Measurements from ENCODE around the gene TFCP2L1. TPM values are rescaled to one million over a fixed set of nuclear protein-coding genes. Genes with fewer than 3 reads are reported as not detected.

The TFCP2L1 gene
- total and polyA plus RNA-seq, 2 of the 4 experiments (the other 2 are of a cell fraction): not detected

DNA sequence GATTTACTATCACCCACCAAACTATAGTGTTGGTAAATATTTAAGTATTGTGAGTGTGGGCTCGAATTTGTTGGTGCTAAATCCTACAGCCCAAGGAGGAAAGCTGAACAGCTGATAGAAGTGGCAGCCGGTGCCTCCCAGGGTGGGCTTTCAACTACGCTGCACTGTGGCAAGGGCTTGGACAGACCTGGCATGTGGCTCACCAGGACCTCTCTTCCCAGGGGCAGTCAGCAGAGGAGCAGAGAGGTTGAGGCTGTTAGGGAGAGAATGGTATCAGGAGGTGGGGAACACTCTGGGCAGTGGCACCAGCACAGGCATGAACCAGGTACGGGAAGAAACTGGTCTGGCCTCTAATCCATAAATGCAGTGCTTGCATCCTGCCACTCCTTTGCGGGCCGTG lies 44.6 kb downstream of the TFCP2L1 start:
- dilution Hi-C loops (cut with HindIII; ENCODE audit: low sequenced_read_pairs, unreplicated experiment): no loop called here
- Histone ChIP-seq H2AK5ac (ENCODE audit: low read depth, low read length) (no peak overlapping the region), H2BK20ac (ENCODE audit: low read depth, low read length) (no peak overlapping the region), H3K9me1 (ENCODE audit: insufficient read depth, low read length) (no peaks in the 10 kb centered on the region), H3K9me3 (ENCODE audit: control insufficient read depth, insufficient read depth, low read length) (no peaks in the 10 kb centered on the region), H3K18ac (ENCODE audit: low read depth, low read length) (no peak overlapping the region), H2BK5ac (ENCODE audit: low read depth, low read length, poor library complexity, severe bottlenecking) (no peak overlapping the region), H2BK120ac (ENCODE audit: low read depth, low read length) (no peak overlapping the region), H3K27me3 (ENCODE audit: control insufficient read depth, insufficient read depth, low read length) (peaks cover 57% of the 10 kb centered on the region), H3K56ac (ENCODE audit: extremely low read depth, insufficient read depth, low read length) (no peak overlapping the region), H4K91ac (ENCODE audit: insufficient read depth, low read depth, low read length) (no peak overlapping the region), H4K5ac (ENCODE audit: low read depth, low read length) (no peak overlapping the region), H3K23ac (ENCODE audit: low read depth, low read length) (no peak overlapping the region), H3K27ac (ENCODE audit: insufficient read depth, low read length) (no peak overlapping the region), H3K14ac (replicated peaks; ENCODE audit: low read depth, low read length) (no peak overlapping the region), H3K36me3 (ENCODE audit: control insufficient read depth, insufficient read depth, low read length) (no peaks in the 10 kb centered on the region), H2AFZ (replicated peaks; ENCODE audit: low read length, poor library complexity) (no peak overlapping the region), H2BK15ac (ENCODE audit: low read depth, low read length) (no peak overlapping the region), H3K4me1 (ENCODE audit: control insufficient read depth, insufficient read depth, low read length) (no peaks in the 10 kb centered on the region), H4K20me1 (ENCODE audit: insufficient read depth, low read length) (no peaks in the 10 kb centered on the region), H3K9ac (ENCODE audit: low read depth, low read length) (no peak overlapping the region), H3K4me3 (ENCODE audit: insufficient read depth, low read depth, low read length) (no peak overlapping the region), H2AK9ac (replicated peaks; ENCODE audit: low read depth, low read length, poor library complexity) (no peak overlapping the region), H3K4me2 (ENCODE audit: low read depth, low read length) (no peak overlapping the region), H3K79me1 (ENCODE audit: low read depth in 1 of 2, low read length in 2 of 2) (no peaks in the 10 kb centered on the region), H4K8ac (ENCODE audit: low read depth in 2 of 2, low read length in 2 of 2) (no peak overlapping the region), H3K4ac (ENCODE audit: low read depth, low read length) (no peak overlapping the region)
- intact Hi-C loops (cut with micrococcal nuclease): no loop called here
- 64% methylated on average over 2 of the region's 6 CpGs; no CpG with 5 or more reads in 1 of the 2 experiments for WGBS, 2 experiments (ENCODE audit: extremely low coverage in 2 of 2, insufficient read length in 1 of 2)
- in situ Hi-C loops (cut with MboI; ENCODE audit: low sequenced_read_pairs): no loop called here
- ChIA-PET POLR2A (ENCODE audit: unreplicated experiment) (no interaction called here), CTCF (no interaction called here)
- no TSS peak for BruUV-seq (replicated peaks)
- ATAC-seq (ENCODE audit: low read depth) (no peak), DNase-seq (no peak)
- TF ChIP-seq, protein P1, sequence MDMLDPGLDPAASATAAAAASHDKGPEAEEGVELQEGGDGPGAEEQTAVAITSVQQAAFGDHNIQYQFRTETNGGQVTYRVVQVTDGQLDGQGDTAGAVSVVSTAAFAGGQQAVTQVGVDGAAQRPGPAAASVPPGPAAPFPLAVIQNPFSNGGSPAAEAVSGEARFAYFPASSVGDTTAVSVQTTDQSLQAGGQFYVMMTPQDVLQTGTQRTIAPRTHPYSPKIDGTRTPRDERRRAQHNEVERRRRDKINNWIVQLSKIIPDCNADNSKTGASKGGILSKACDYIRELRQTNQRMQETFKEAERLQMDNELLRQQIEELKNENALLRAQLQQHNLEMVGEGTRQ (IDR thresholded peaks at IDR 0.05; ENCODE audit: low read depth, low read length): no peak
- TF ChIP-seq FOS (IDR thresholded peaks at IDR 0.05; ENCODE audit: low read depth, low read length) (no peak), BHLHE40 (IDR thresholded peaks at IDR 0.05; ENCODE audit: low read depth, low read length) (no peak), CEBPB (IDR thresholded peaks at IDR 0.05; ENCODE audit: low read depth, low read length) (no peak), CHD1 (IDR thresholded peaks at IDR 0.05; ENCODE audit: low read depth, low read length) (no peak), SMC3 (IDR thresholded peaks at IDR 0.05; ENCODE audit: low read depth, low read length) (no peak), RAD21 (IDR thresholded peaks at IDR 0.05; ENCODE audit: low read length) (no peak), MXI1 (IDR thresholded peaks at IDR 0.05; ENCODE audit: borderline replicate concordance, low read depth, low read length) (no peak), POLR2A (IDR thresholded peaks at IDR 0.05; ENCODE audit: low read depth, low read length) (no peak), MAZ (IDR thresholded peaks at IDR 0.05; ENCODE audit: borderline replicate concordance, low read depth, low read length) (no peak), RFX5 (IDR thresholded peaks at IDR 0.05; ENCODE audit: low read depth, low read length) (no peak), RCOR1 (IDR thresholded peaks at IDR 0.05; ENCODE audit: insufficient replicate concordance, low read length) (no peak), MAFK (IDR thresholded peaks at IDR 0.05; ENCODE audit: low read depth, low read length) (no peak), NFE2L2 (IDR thresholded peaks at IDR 0.05; ENCODE audit: low read depth, low read length) (no peak)
- TF ChIP-seq, protein P2, sequence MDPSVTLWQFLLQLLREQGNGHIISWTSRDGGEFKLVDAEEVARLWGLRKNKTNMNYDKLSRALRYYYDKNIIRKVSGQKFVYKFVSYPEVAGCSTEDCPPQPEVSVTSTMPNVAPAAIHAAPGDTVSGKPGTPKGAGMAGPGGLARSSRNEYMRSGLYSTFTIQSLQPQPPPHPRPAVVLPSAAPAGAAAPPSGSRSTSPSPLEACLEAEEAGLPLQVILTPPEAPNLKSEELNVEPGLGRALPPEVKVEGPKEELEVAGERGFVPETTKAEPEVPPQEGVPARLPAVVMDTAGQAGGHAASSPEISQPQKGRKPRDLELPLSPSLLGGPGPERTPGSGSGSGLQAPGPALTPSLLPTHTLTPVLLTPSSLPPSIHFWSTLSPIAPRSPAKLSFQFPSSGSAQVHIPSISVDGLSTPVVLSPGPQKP (IDR thresholded peaks at IDR 0.05; ENCODE audit: borderline replicate concordance, low read depth, low read length): no peak
- TF ChIP-seq, protein P3, sequence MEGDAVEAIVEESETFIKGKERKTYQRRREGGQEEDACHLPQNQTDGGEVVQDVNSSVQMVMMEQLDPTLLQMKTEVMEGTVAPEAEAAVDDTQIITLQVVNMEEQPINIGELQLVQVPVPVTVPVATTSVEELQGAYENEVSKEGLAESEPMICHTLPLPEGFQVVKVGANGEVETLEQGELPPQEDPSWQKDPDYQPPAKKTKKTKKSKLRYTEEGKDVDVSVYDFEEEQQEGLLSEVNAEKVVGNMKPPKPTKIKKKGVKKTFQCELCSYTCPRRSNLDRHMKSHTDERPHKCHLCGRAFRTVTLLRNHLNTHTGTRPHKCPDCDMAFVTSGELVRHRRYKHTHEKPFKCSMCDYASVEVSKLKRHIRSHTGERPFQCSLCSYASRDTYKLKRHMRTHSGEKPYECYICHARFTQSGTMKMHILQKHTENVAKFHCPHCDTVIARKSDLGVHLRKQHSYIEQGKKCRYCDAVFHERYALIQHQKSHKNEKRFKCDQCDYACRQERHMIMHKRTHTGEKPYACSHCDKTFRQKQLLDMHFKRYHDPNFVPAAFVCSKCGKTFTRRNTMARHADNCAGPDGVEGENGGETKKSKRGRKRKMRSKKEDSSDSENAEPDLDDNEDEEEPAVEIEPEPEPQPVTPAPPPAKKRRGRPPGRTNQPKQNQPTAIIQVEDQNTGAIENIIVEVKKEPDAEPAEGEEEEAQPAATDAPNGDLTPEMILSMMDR (conservative IDR thresholded peaks at IDR 0.05; ENCODE audit: low read depth, low read length): no peak
